GM12891 (cell line): ENCODE data around the gene ADPGK.
"Not testable (repeated sequence)": the region's sequence is repeated elsewhere in the genome, so short reads cannot be mapped to it uniquely, and the experiment has no call there.

Experiments used
- PAX5 ChIP-seq: IDR thresholded peaks from 2 replicates; pipeline ENCODE4 v1.6.1; 2011; ENCODE audit warnings: low read length, moderate library complexity, mild to moderate bottlenecking; ENCODE audit not compliant: insufficient read depth, severe bottlenecking
- POLR2A ChIP-seq: IDR thresholded peaks from 2 replicates; pipeline ENCODE4 v1.6.1; 2011; ENCODE audit warnings: low read depth, low read length, control low read depth
- POLR2AphosphoS5 ChIP-seq: IDR thresholded peaks from 2 replicates; pipeline ENCODE4 v1.6.1; 2011; ENCODE audit warnings: low read depth, low read length, control low read depth
- POU2F2 ChIP-seq: IDR thresholded peaks from 2 replicates; pipeline ENCODE4 v1.6.1; 2011; ENCODE audit warnings: low read depth, mild to moderate bottlenecking, control low read depth, low read length, moderate library complexity
- SPI1 ChIP-seq: IDR thresholded peaks from 2 replicates; pipeline ENCODE4 v1.6.1; 2011; ENCODE audit warnings: low read depth, low read length, control low read depth
- TAF1 ChIP-seq: IDR thresholded peaks from 2 replicates; pipeline ENCODE4 v1.6.1; 2011; ENCODE audit warnings: low read depth, low read length, control low read depth

- TF ChIP-seq TAF1, POLR2AphosphoS5, POLR2A, POU2F2, SPI1, PAX5: not testable (repeated sequence)
Measured at GRCh38 chr15:72725851-72726250, 57.7 kb downstream of the ADPGK start.
